Stomach (tissue), 19 donors: Measurements from ENCODE around the gene UBE2D2. TPM values are rescaled to one million over a fixed set of nuclear protein-coding genes. Genes with fewer than 3 reads are reported as not detected.
"Not testable (repeated sequence)": the region's sequence is repeated elsewhere in the genome, so short reads cannot be mapped to it uniquely, and the experiment has no call there.

Experiments
- DNase-seq, 2 donors: peaks; one replicate each; pipeline versions ENCODE4 v3.0.0 to v3.0.0-alpha.2; 2013 to 2019
- H3K27ac ChIP-seq, 5 donors: fragments of 200-600 bp in 4 of 5; sonication (generic) in 4 of 5; one replicate each; pipeline ENCODE4 v1.5.1; 2013 to 2019; ENCODE audit warnings: mild to moderate bottlenecking in 1 of 5, moderate library complexity in 1 of 5
- H3K27me3 ChIP-seq, 3 donors: fragments of 200-600 bp; sonication (generic); one replicate each; pipeline ENCODE4 v1.5.1; 2017 to 2019; ENCODE audit warnings: mixed run types in 1 of 3
- H3K36me3 ChIP-seq, 4 donors: fragments of 200-600 bp; sonication (generic); 1 replicate in 3 of 4; 2 replicates in 1 of 4; pipeline ENCODE4 v1.5.1; 2016 to 2019
- H3K4me1 ChIP-seq, 4 donors: fragments of 200-600 bp; sonication (generic); one replicate each; pipeline ENCODE4 v1.5.1; 2016 to 2019
- H3K4me3 ChIP-seq, 4 donors: fragments of 200-600 bp; sonication (generic) in 3 of 4; one replicate each; pipeline ENCODE4 v1.5.1; 2016 to 2019; ENCODE audit warnings: mild to moderate bottlenecking in 1 of 4
- H3K9me3 ChIP-seq, 4 donors: fragments of 200-600 bp; sonication (generic); one replicate each; pipeline ENCODE4 v1.5.1; 2016 to 2019
- CTCF ChIP-seq, 7 experiments: fragments of 450-650 bp in 4 of 7; fragments of 200-600 bp in 3 of 7; sonication (generic) in 3 of 7; IDR thresholded peaks; one replicate each; pipeline ENCODE4 v1.5.1; 2016 to 2019; ENCODE audit warnings: antibody characterized with exemption in 7 of 7, control low read depth in 2 of 7, mild to moderate bottlenecking in 1 of 7
- EP300 ChIP-seq: sonication (generic); formaldehyde crosslinking; IDR thresholded peaks from one replicate; pipeline ENCODE4 v1.6.1; 2017; ENCODE audit warnings: antibody characterized with exemption
- POLR2A ChIP-seq, 4 donors: fragments of 450-650 bp; IDR thresholded peaks; one replicate each; pipeline ENCODE4 v1.6.1; 2016; ENCODE audit warnings: antibody characterized with exemption in 4 of 4, control low read depth in 2 of 4, mild to moderate bottlenecking in 1 of 4, moderate library complexity in 1 of 4
- POLR2AphosphoS5 ChIP-seq, 3 donors: sonication (generic); formaldehyde crosslinking; IDR thresholded peaks; one replicate each; pipeline ENCODE4 v1.6.1; 2016; ENCODE audit warnings: antibody characterized with exemption in 3 of 3
- WGBS, 5 donors: extraction: QIAGEN DNeasy Blood & Tissue Kit in 3 of 5; methylation state at CpG; one replicate each; pipeline versions ENCODE4 v1.1.5 to v1.1.7; 2013 to 2018; 5-methylcytosine and 5-hydroxymethylcytosine counted together
- intact Hi-C: fragments of 100-400 bp; cut with DNase I; formaldehyde crosslinking; loops from one replicate; pipeline ENCODE4 v1.15.1; 2023; ENCODE audit warnings: low total_unique reads
- long read RNA-seq, 10 donors: transcript quantifications; one replicate each; lab custom pipeline, GENCODE V29; 2026
- polyA plus RNA-seq, 3 donors: library from polyadenylated mRNA; stranded (reverse); fragments of 200-250 nt; gene quantifications; one replicate each; pipeline ENCODE4 v1.2.3, GENCODE V29; 2013
- total RNA-seq, 5 donors: library from RNA; depleted of rRNA; stranded (reverse); fragments of >200 nt; gene quantifications; one replicate each; pipeline versions ENCODE4 v1.1.0 to v1.2.3, GENCODE V29; 2014 to 2016
- donor health status: healthy with polysubstance abuse.
- donor health status: Bipolar disorder and iron deficiency.
- donor health status: healthy.

The UBE2D2 gene
- total RNA-seq: 100 to 1,000 TPM in 1 of 5 donors, 10 to 100 TPM in 4; 29.8 to 220 (median 76.0) TPM
- polyA plus RNA-seq: 100 to 1,000 TPM in 1 of 3 donors, 10 to 100 TPM in 2; 66.4 to 106 (median 75.1) TPM
- long read RNA-seq, donor 1, transcript UBE2D2-202 (7 exons, 2,702 nt): major isoform, 29 of 66 reads
- long read RNA-seq, donor 1, partial matches to known transcripts: 36 of 66 reads
- long read RNA-seq, donor 1, other reads (novel, unspliced or antisense): 0 of 66 reads
- long read RNA-seq, donor 2, transcript UBE2D2-202 (7 exons, 2,702 nt): major isoform, 39 of 65 reads
- long read RNA-seq, donor 2, partial matches to known transcripts: 26 of 65 reads
- long read RNA-seq, donor 2, other reads (novel, unspliced or antisense): 0 of 65 reads
- long read RNA-seq, donor 3, transcript UBE2D2-202 (7 exons, 2,702 nt): major isoform, 13 of 45 reads
- long read RNA-seq, donor 3, partial matches to known transcripts: 32 of 45 reads
- long read RNA-seq, donor 3, other reads (novel, unspliced or antisense): 0 of 45 reads
- long read RNA-seq, donor 4, partial matches to known transcripts: 0 of 3 reads
- long read RNA-seq, donor 4, other reads (novel, unspliced or antisense): 0 of 3 reads
- long read RNA-seq, donor 5, transcript UBE2D2-202 (7 exons, 2,702 nt): major isoform, 45 of 83 reads
- long read RNA-seq, donor 5, partial matches to known transcripts: 36 of 83 reads
- long read RNA-seq, donor 5, other reads (novel, unspliced or antisense): 0 of 83 reads
- long read RNA-seq, donor 6, transcript UBE2D2-202 (7 exons, 2,702 nt): major isoform, 68 of 175 reads
- long read RNA-seq, donor 6, partial matches to known transcripts: 96 of 175 reads
- long read RNA-seq, donor 6, other reads (novel, unspliced or antisense): 11 of 175 reads
- long read RNA-seq, donor 7, transcript UBE2D2-202 (7 exons, 2,702 nt): major isoform, 44 of 89 reads
- long read RNA-seq, donor 7, partial matches to known transcripts: 39 of 89 reads
- long read RNA-seq, donor 7, other reads (novel, unspliced or antisense): 5 of 89 reads
- long read RNA-seq, donor 8, transcript UBE2D2-202 (7 exons, 2,702 nt): major isoform, 40 of 75 reads
- long read RNA-seq, donor 8, partial matches to known transcripts: 34 of 75 reads
- long read RNA-seq, donor 8, other reads (novel, unspliced or antisense): 0 of 75 reads
- long read RNA-seq, donor 9, transcript UBE2D2-202 (7 exons, 2,702 nt): major isoform, 37 of 74 reads
- long read RNA-seq, donor 9, partial matches to known transcripts: 37 of 74 reads
- long read RNA-seq, donor 9, other reads (novel, unspliced or antisense): 0 of 74 reads
- long read RNA-seq, donor 10, transcript UBE2D2-202 (7 exons, 2,702 nt): major isoform, 17 of 31 reads
- long read RNA-seq, donor 10, partial matches to known transcripts: 14 of 31 reads
- long read RNA-seq, donor 10, other reads (novel, unspliced or antisense): 0 of 31 reads

- intact Hi-C loops: no loop called here
- 0 to 2% (median 0%) methylated on average over 50 to 89 of the region's 89 CpGs for WGBS, 5 donors
- H3K9me3 ChIP-seq: no peaks in the 10 kb centered on the region
- H3K27ac ChIP-seq: peak within 1 kb of the TSS; percentile 93 to 99 (median 98)
- peak within 1 kb of the TSS; percentile 83 to 93 (median 88) for H3K4me3 ChIP-seq
- H3K27me3 ChIP-seq: no peaks in the 10 kb centered on the region
- TF ChIP-seq EP300 (no peak), POLR2AphosphoS5 (IDR thresholded peaks at IDR 0.05) (peak; percentile 61 to 89 (median 88)), CTCF (IDR thresholded peaks at IDR 0.05) (no peak), POLR2A (IDR thresholded peaks at IDR 0.05) (no peak)
- peaks cover 0 to 5% (median 0%) of the 10 kb centered on the region in 4 donors for H3K36me3 ChIP-seq
- peaks cover 33 to 47% (median 43%) of the 10 kb centered on the region in 4 donors for H3K4me1 ChIP-seq
- DNase-seq: peak; percentile 98 to 100
Observed at GRCh38 chr5:139560752-139561654, at the start of gene UBE2D2. Gene UBE2D2, plus strand, starts transcription at chr5:139561339. Its CDS starts 453 bp downstream, at chr5:139561792.

GRCh38 chr5:139512786-139513390 is 48.3 kb upstream of the UBE2D2 start:
- Histone ChIP-seq H3K4me1 (peaks cover 0 to 7% (median 5%) of the 10 kb centered on the region in 4 donors), H3K36me3 (no peaks in the 10 kb centered on the region), H3K27ac (no peak overlapping the region), H3K27me3 (no peaks in the 10 kb centered on the region), H3K9me3 (no peaks in the 10 kb centered on the region), H3K4me3 (no peak overlapping the region)
- DNase-seq: no peak
- 75 to 92% (median 87%) methylated on average over 6 of the region's 6 CpGs for WGBS, 5 donors
- no peak for TF ChIP-seq EP300
- no peak for TF ChIP-seq POLR2AphosphoS5 (IDR thresholded peaks at IDR 0.05)
- no peak for TF ChIP-seq POLR2A (IDR thresholded peaks at IDR 0.05)
- TF ChIP-seq CTCF (IDR thresholded peaks at IDR 0.05): no peak
- intact Hi-C loops: loop anchor here (5.0 kb wide), 1 partner anchor 91 kb away; no protein-coding TSS in a partner anchor

DNA sequence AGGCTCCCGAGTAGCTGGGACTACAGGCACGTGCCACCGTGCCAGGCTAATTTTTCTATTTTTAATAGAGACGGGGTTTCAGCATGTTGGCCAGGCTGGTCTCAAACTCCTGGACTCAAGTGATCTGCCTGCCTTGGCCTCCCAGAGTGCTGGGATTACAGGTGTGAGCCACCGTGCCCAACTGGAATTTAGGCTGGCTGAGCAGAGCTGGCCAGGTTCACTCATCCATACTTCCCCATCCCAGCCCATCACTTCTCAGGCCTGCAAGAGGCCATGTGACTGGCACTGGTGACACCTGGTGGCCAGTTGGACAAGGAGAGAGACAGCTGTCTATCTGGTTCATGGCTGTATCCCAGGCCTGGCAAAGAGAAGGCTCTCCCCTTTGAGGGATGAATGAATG is 47.7 kb upstream of the UBE2D2 start:
- H3K27me3 ChIP-seq, H3K36me3 ChIP-seq, H3K4me3 ChIP-seq, H3K9me3 ChIP-seq, H3K27ac ChIP-seq: not testable (repeated sequence)
- intact Hi-C loops: loop anchor here (5.0 kb wide), 1 partner anchor 91 kb away; no protein-coding TSS in a partner anchor
- H3K4me1 ChIP-seq: peaks cover 0 to 11% (median 10%) of the 10 kb centered on the region in 4 donors
- WGBS, 5 donors: 69 to 78% (median 75%) methylated on average over 5 of the region's 5 CpGs
- DNase-seq: peak; percentile 83 to 90
- TF ChIP-seq POLR2AphosphoS5 (IDR thresholded peaks at IDR 0.05) (peak in 1 of 3 donors; percentile 77), CTCF (IDR thresholded peaks at IDR 0.05) (peak in 5 of 7 experiments; percentile 44 to 84 (median 79))
